B cell (primary cell): ENCODE data around the gene IRAK1.

ENCODE experiments used
- EZH2 ChIP-seq: IDR thresholded peaks from 2 replicates; pipeline ENCODE4 v1.6.1; 2012; ENCODE audit warnings: borderline replicate concordance, low read depth, mild to moderate bottlenecking, moderate library complexity, low read length; ENCODE audit not compliant: insufficient read depth, poor library complexity, severe bottlenecking
- TF ChIP-seq, protein P1 (sequence below): fragments of 200-600 bp; IDR thresholded peaks from one replicate; pipeline ENCODE4 v1.8.0; 2022; ENCODE audit warnings: antibody characterized with exemption, mild to moderate bottlenecking

DNA sequence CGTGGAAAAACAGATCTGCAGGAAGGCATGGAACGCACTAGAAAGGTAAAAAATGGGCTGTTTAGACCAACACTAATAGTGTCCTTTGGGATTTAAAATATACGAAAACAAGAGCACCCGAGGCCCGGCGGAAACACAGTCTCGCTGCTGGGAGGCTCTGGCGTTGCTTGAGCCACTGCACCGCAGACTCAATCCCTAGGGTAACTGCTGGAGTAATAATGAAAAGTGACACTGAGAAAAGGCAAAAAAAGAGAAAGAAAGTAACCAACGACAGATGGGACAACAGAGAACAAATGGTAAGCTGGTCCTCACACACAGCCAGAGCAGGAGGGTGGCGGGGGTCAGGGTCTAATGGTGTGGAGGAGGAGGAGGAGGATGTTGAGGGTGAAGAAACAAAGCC, 15.4 kb downstream of the IRAK1 start:
- TF ChIP-seq, protein P1, sequence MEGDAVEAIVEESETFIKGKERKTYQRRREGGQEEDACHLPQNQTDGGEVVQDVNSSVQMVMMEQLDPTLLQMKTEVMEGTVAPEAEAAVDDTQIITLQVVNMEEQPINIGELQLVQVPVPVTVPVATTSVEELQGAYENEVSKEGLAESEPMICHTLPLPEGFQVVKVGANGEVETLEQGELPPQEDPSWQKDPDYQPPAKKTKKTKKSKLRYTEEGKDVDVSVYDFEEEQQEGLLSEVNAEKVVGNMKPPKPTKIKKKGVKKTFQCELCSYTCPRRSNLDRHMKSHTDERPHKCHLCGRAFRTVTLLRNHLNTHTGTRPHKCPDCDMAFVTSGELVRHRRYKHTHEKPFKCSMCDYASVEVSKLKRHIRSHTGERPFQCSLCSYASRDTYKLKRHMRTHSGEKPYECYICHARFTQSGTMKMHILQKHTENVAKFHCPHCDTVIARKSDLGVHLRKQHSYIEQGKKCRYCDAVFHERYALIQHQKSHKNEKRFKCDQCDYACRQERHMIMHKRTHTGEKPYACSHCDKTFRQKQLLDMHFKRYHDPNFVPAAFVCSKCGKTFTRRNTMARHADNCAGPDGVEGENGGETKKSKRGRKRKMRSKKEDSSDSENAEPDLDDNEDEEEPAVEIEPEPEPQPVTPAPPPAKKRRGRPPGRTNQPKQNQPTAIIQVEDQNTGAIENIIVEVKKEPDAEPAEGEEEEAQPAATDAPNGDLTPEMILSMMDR: no peak
- TF ChIP-seq EZH2: no peak
